Mononuclear cell (primary cell): ENCODE results near the gene BTBD1. TPM values are rescaled to one million over a fixed set of nuclear protein-coding genes. Genes with fewer than 3 reads are reported as not detected.
A peak's percentile ranks its signal among the peaks of the same experiment; 100 is the strongest.
"Not testable (repeated sequence)": the region's sequence is repeated elsewhere in the genome, so short reads cannot be mapped to it uniquely, and the experiment has no call there.

Source experiments
- H3K27me3 ChIP-seq: 2 replicates; pipeline ENCODE4 v1.6.0; 2011; ENCODE audit warnings: low read length, control low read depth; ENCODE audit not compliant: insufficient read depth
- H3K4me1 ChIP-seq: 2 replicates; pipeline ENCODE4 v1.5.1; 2011; ENCODE audit warnings: mild to moderate bottlenecking, low read length, control low read depth; ENCODE audit not compliant: insufficient read depth
- H3K4me3 ChIP-seq: 2 replicates; pipeline ENCODE4 v1.5.1; 2011; ENCODE audit warnings: mild to moderate bottlenecking, low read length, moderate library complexity
- H3K9me3 ChIP-seq: 2 replicates; pipeline ENCODE4 v1.5.1; 2011; ENCODE audit warnings: low read depth, mild to moderate bottlenecking, control low read depth, low read length
- total RNA-seq: library from RNA; depleted of rRNA; stranded (reverse); fragments of >200 nt; gene quantifications from one replicate; pipeline ENCODE4 v1.2.3, GENCODE V29; 2012

The BTBD1 gene
- total RNA-seq, 1 donor, result 77.3 TPM

- no peaks in the 10 kb centered on the region for H3K9me3 ChIP-seq
- H3K4me3 ChIP-seq, result no peak overlapping the region
- H3K4me1 ChIP-seq, result no peaks in the 10 kb centered on the region
- H3K27me3 ChIP-seq, result peaks cover under 1% of the 10 kb centered on the region
These were observed 14.4 kb upstream of the BTBD1 start for GRCh38 chr15:83081256-83082014.

- no peaks in the 10 kb centered on the region for H3K9me3 ChIP-seq
- H3K27me3 ChIP-seq, result peaks cover 5% of the 10 kb centered on the region
- H3K4me3 ChIP-seq, result no peak overlapping the region
- H3K4me1 ChIP-seq, result no peaks in the 10 kb centered on the region
These were observed 11.7 kb upstream of the BTBD1 start for GRCh38 chr15:83078712-83079111.

GRCh38 chr15:83077491-83078230 lies 10.6 kb upstream of the BTBD1 start:
- Histone ChIP-seq H3K27me3 (peaks cover 5% of the 10 kb centered on the region), H3K4me3 (no peak overlapping the region)

DNA sequence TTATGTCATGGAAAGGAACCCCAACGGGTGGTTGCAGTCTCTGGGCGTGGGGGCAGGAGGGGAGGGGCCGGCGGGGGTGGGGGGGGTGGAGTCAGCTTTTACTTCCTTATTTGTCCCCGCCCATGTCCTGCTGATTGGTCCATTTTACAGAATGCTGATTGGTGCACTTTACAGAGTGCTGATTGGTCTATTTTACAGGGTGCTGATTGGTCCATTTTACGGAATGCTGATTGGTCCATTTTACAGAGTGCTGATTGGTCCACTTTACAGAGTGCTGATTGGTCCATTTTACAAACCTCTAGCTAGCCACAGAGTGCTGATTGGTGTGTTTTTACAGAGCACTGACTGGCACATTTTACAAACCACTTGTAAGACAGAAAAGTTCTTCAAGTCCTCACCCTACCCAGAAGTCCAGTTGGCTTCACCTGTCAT lies 2.2 kb upstream of the BTBD1 start:
- H3K27me3 ChIP-seq, H3K9me3 ChIP-seq, H3K4me3 ChIP-seq: not testable (repeated sequence)
- H3K4me1 ChIP-seq, result peaks cover 18% of the 10 kb centered on the region

More at GRCh38 chr15:83077491-83078230, 10.6 kb upstream of the BTBD1 start:
- Histone ChIP-seq H3K9me3 (peaks cover 4% of the 10 kb centered on the region), H3K4me1 (no peaks in the 10 kb centered on the region)

GRCh38 chr15:83068054-83068453 lies 1.0 kb upstream of the BTBD1 start:
- H3K4me3 ChIP-seq, result no peak overlapping the region
- peaks cover 28% of the 10 kb centered on the region for H3K4me1 ChIP-seq
- H3K27me3 ChIP-seq, result no peaks in the 10 kb centered on the region
- H3K9me3 ChIP-seq, result no peaks in the 10 kb centered on the region

DNA sequence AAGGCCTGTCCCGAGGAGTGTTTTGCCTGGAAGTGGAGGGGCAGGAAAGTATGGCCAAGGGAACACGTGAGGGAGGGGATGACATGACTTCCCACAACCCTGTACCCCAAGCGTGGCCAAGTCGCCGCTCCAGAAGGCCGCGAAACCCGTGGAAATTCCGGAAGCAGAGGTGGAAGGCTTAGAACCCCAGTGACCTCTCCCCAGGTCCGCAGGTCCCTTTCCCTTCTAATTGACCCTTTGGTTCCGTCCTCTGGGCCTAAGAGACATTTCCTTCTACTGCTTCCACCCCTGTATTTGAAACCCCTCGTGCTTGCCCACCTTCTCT lies 548 bp upstream of the BTBD1 start:
- Histone ChIP-seq H3K4me3 (peak overlapping the region; percentile 86), H3K27me3 (no peaks in the 10 kb centered on the region), H3K9me3 (no peaks in the 10 kb centered on the region), H3K4me1 (peaks cover 33% of the 10 kb centered on the region)

GRCh38 chr15:83066034-83066733 lies 868 bp downstream of the BTBD1 start:
- H3K9me3 ChIP-seq, result no peaks in the 10 kb centered on the region
- peak overlapping the region; percentile 86 for H3K4me3 ChIP-seq
- H3K4me1 ChIP-seq, result peaks cover 44% of the 10 kb centered on the region
- no peaks in the 10 kb centered on the region for H3K27me3 ChIP-seq

GRCh38 chr15:83065431-83065830 lies 1.6 kb downstream of the BTBD1 start:
- Histone ChIP-seq H3K9me3 (no peaks in the 10 kb centered on the region), H3K27me3 (no peaks in the 10 kb centered on the region), H3K4me3 (peak overlapping the region; percentile 86), H3K4me1 (peaks cover 44% of the 10 kb centered on the region)

DNA sequence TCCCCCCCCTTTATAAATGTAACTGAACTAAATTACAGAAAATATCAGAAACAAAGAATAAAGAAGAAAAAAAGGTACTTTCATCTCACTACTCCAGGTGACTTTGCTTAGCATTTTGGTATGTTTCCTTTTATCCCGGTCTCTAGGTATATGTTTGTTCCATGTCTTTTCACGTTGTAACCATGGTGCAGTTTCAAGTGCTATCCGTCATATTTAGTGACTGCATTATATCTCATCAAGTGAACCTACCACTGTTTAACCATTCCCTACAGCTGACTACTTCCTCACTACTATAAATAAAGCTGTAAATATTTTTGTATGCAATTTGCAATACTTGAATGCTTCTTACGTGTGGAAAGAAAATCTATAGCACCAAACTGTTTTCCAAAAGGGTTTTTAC lies 2.2 kb downstream of the BTBD1 start:
- Histone ChIP-seq H3K4me3 (no peak overlapping the region), H3K9me3 (no peaks in the 10 kb centered on the region)

DNA sequence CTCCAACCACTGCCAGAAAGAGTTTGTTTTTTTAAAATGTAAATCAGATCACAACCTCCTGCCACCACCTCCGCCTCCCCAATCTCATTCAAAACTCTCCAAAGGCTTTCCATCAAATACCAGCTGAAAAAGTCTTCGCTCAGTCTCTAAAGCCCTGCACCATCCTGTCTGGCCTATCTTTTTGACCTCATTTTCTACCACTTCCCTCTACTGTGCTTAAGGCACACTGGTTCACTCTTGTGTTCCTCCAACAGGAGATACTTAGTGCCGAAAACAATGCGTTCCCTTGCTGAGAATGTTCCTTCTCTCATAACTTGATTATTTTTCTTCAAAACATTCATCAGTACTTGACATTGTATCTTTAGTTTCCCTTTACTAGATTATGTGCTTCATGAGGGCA lies 3.5 kb downstream of the BTBD1 start:
- Histone ChIP-seq H3K27me3 (no peaks in the 10 kb centered on the region), H3K4me1 (peaks cover 44% of the 10 kb centered on the region), H3K9me3 (no peaks in the 10 kb centered on the region), H3K4me3 (no peak overlapping the region)

More for the DNA sequence above, 2.2 kb downstream of the BTBD1 start:
- Histone ChIP-seq H3K4me1 (peaks cover 44% of the 10 kb centered on the region), H3K27me3 (no peaks in the 10 kb centered on the region)

DNA sequence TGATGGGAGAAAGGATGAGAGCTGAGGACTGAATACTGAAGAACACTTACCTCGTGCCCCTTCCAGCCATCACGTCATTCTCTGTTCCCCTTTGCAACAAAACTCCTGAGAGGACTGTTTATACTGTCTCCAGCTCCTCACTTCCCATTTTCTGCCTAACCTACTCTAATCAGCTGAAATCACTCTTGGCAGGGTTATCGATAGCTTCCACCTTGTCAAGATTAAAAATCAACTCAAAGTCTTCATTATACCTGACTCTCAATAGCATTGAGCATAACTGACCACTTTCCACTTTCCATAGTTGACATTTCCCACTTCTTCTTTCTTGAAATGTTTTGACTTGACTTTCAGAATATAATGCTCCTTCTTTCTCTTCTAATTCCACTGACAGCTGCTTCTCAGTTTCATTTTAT lies 4.3 kb downstream of the BTBD1 start:
- H3K9me3 ChIP-seq, result no peaks in the 10 kb centered on the region
- H3K4me3 ChIP-seq, result no peak overlapping the region
- no peaks in the 10 kb centered on the region for H3K27me3 ChIP-seq
- H3K4me1 ChIP-seq, result peaks cover 44% of the 10 kb centered on the region

GRCh38 chr15:83061680-83062079 lies 5.4 kb downstream of the BTBD1 start:
- Histone ChIP-seq H3K4me3 (no peak overlapping the region), H3K4me1 (peaks cover 44% of the 10 kb centered on the region), H3K9me3 (no peaks in the 10 kb centered on the region), H3K27me3 (no peaks in the 10 kb centered on the region)

DNA sequence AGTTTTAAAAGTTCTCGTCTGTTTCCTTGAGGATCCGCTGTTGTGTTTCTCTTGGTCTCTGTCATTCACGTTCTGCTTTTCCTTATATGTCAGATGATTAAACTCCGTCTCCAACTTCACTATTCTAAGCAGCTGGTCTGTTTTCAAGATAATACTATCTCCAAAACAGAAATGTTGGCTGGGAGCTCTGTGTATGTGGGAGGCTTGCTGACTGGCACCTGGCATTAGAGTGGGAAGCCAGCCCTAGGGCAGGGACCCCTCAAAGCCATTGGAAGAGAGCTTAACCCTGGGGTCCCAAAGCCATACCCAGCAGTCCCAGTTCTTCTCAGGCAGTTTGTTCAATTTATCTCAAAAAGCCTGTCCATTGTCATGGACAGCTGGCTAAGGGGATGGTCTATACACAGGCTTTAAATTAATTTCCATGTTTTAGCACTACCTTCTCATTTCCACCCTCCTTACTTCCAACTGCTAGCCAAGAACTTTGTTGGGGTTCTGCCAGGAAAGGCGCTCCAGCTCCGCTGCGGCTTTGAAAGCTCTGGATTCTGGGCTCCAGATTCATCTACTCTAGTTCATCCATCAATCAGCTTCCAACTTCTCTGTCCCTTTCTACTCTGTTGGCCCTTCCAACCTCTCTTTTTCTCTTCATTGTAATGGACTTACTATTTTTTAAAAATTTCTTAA lies 9.2 kb downstream of the BTBD1 start:
- H3K4me3 ChIP-seq, result no peak overlapping the region
- H3K4me1 ChIP-seq, result peaks cover 14% of the 10 kb centered on the region

DNA sequence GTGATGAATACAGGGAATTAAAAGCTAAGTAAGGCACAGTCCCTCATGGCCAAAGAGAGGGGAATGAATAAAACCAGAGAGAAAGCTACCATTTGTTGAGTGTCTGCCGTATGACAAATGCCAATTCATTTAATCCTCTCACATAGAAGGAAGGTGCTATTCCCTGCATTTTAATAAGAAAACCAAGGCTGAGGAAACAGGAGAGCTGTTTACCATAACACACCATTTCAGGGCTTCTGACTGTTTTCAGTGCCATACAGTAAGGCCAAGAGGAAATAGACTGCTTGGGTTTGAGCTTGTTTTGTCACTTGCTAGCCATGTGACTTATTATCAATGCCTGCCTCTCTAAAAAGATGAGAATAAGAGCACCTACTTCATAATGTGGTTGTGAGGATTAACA lies 10.1 kb downstream of the BTBD1 start:
- H3K27me3 ChIP-seq, result no peaks in the 10 kb centered on the region
- no peaks in the 10 kb centered on the region for H3K9me3 ChIP-seq
- H3K4me1 ChIP-seq, result peaks cover 6% of the 10 kb centered on the region
- H3K4me3 ChIP-seq, result no peak overlapping the region

More for the DNA sequence above, 9.2 kb downstream of the BTBD1 start:
- H3K27me3 ChIP-seq, result no peaks in the 10 kb centered on the region
- no peaks in the 10 kb centered on the region for H3K9me3 ChIP-seq

DNA sequence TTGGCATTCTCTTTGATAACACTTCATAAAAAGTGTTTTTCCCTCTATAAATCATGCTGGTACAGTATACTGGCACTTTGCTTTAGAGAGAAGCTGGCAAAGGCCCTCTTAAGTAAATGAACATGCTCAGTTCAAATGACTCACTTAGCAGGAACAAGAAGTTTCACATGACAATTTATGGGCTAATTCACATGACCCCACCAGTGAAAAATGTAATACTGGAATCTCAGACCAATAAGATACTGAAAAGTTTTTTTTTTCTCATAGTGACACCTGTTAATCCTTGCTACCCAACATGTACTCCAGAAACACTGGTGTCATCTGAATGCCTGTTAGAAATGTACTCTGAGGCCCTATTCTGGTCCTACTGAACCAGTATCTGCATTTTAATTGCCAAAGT lies 13.9 kb downstream of the BTBD1 start:
- Histone ChIP-seq H3K4me3 (no peak overlapping the region), H3K27me3 (no peaks in the 10 kb centered on the region)

More for the DNA sequence above, 13.9 kb downstream of the BTBD1 start:
- Histone ChIP-seq H3K4me1 (no peaks in the 10 kb centered on the region), H3K9me3 (no peaks in the 10 kb centered on the region)
